Measurements from ENCODE around the gene PPM1L. TPM values are rescaled to one million over a fixed set of nuclear protein-coding genes. Genes with fewer than 3 reads are reported as not detected.

Gene PPM1L
- total RNA-seq, 1 donor from 2014 or later = 30.1 TPM

GRCh38 chr3:160758929-160759577 lies 3.0 kb downstream of the PPM1L start:
- Mint-ChIP-seq H3K27me3 (peaks cover 6% of the 10 kb centered on the region), H3K4me1 (ENCODE audit: low read depth) (peaks cover 25% of the 10 kb centered on the region), H3K4me3 (ENCODE audit: low read depth) (peak overlapping the region; percentile 10), H3K36me3 (ENCODE audit: insufficient read depth) (peaks cover 5% of the 10 kb centered on the region), H3K9me3 (ENCODE audit: low read depth) (no peaks in the 10 kb centered on the region), H3K27ac (no peak overlapping the region)
- no peak for DNase-seq (ENCODE audit: low spot score, unreplicated experiment)
- TF ChIP-seq, protein P1, sequence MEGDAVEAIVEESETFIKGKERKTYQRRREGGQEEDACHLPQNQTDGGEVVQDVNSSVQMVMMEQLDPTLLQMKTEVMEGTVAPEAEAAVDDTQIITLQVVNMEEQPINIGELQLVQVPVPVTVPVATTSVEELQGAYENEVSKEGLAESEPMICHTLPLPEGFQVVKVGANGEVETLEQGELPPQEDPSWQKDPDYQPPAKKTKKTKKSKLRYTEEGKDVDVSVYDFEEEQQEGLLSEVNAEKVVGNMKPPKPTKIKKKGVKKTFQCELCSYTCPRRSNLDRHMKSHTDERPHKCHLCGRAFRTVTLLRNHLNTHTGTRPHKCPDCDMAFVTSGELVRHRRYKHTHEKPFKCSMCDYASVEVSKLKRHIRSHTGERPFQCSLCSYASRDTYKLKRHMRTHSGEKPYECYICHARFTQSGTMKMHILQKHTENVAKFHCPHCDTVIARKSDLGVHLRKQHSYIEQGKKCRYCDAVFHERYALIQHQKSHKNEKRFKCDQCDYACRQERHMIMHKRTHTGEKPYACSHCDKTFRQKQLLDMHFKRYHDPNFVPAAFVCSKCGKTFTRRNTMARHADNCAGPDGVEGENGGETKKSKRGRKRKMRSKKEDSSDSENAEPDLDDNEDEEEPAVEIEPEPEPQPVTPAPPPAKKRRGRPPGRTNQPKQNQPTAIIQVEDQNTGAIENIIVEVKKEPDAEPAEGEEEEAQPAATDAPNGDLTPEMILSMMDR (IDR thresholded peaks at IDR 0.05; ENCODE audit: unreplicated experiment) = no peak

GRCh38 chr3:160763073-160763472 lies 7.0 kb downstream of the PPM1L start:
- Mint-ChIP-seq H3K9me3 (ENCODE audit: low read depth) (no peaks in the 10 kb centered on the region), H3K27me3 (no peaks in the 10 kb centered on the region), H3K4me3 (ENCODE audit: low read depth) (no peak overlapping the region), H3K36me3 (ENCODE audit: insufficient read depth) (peaks cover 5% of the 10 kb centered on the region), H3K4me1 (ENCODE audit: low read depth) (peaks cover 10% of the 10 kb centered on the region), H3K27ac (no peak overlapping the region)
- TF ChIP-seq, protein P1 (IDR thresholded peaks at IDR 0.05; ENCODE audit: unreplicated experiment) = no peak
- DNase-seq (ENCODE audit: low spot score, unreplicated experiment) = no peak

- Mint-ChIP-seq H3K4me1 (ENCODE audit: low read depth) (no peaks in the 10 kb centered on the region), H3K36me3 (ENCODE audit: insufficient read depth) (peaks cover 3% of the 10 kb centered on the region), H3K4me3 (ENCODE audit: low read depth) (no peak overlapping the region), H3K9me3 (ENCODE audit: low read depth) (no peaks in the 10 kb centered on the region), H3K27ac (no peak overlapping the region), H3K27me3 (no peaks in the 10 kb centered on the region)
- TF ChIP-seq, protein P1 (IDR thresholded peaks at IDR 0.05; ENCODE audit: unreplicated experiment) = no peak
- no peak for DNase-seq (ENCODE audit: low spot score, unreplicated experiment)
These were observed 9.2 kb downstream of the PPM1L start for GRCh38 chr3:160765211-160765610.

DNA sequence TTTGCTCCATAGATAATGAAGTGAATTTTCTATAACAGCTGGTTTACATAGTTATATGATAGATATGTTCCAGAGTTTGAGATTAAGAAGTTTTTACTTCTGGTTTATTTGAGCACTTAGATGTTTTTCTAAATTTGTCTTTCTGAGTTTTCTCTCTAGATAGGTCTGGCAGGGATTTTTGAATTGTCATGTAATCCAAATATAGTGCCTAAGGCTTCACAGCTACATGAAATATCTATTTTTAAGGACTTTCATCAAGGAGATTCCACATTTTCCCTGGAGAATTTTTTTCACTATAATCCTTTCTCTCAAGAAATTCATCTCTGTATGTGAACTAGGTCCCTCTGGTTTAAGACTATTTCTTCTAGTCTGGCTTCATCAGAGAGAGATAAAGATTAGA lies 12.0 kb downstream of the PPM1L start:
- no peaks in the 10 kb centered on the region for H3K36me3 Mint-ChIP-seq (ENCODE audit: insufficient read depth)
- no peaks in the 10 kb centered on the region for H3K9me3 Mint-ChIP-seq (ENCODE audit: low read depth)

DNA sequence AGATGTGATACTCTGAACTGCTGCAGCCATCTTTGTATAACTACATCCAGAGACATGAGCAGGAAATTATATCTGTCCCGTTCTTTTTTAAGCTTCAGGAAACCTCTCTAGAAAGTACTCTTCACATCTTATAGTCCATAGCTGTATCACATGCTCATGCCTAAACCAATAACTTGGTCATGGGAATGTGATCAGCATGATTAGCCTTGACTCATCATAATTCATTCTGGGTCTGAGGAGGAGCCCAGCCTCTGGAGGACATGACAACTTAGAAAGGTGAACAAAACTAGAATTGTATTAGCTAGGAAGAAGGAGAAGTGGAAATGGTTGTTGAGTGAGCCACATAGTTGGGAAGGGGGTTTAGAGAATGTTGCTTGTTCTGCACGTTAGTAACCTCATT lies 12.9 kb downstream of the PPM1L start:
- Mint-ChIP-seq H3K4me1 (ENCODE audit: low read depth) (no peaks in the 10 kb centered on the region), H3K9me3 (ENCODE audit: low read depth) (no peaks in the 10 kb centered on the region), H3K4me3 (ENCODE audit: low read depth) (no peak overlapping the region), H3K27ac (no peak overlapping the region), H3K36me3 (ENCODE audit: insufficient read depth) (no peaks in the 10 kb centered on the region), H3K27me3 (no peaks in the 10 kb centered on the region)
- DNase-seq (ENCODE audit: low spot score, unreplicated experiment) = no peak
- TF ChIP-seq, protein P1 (IDR thresholded peaks at IDR 0.05; ENCODE audit: unreplicated experiment) = no peak

More for the DNA sequence above, 12.0 kb downstream of the PPM1L start:
- H3K4me1 Mint-ChIP-seq (ENCODE audit: low read depth) = no peaks in the 10 kb centered on the region
- no peaks in the 10 kb centered on the region for H3K27me3 Mint-ChIP-seq
- DNase-seq (ENCODE audit: low spot score, unreplicated experiment) = no peak
- no peak overlapping the region for H3K4me3 Mint-ChIP-seq (ENCODE audit: low read depth)
- TF ChIP-seq, protein P1 (IDR thresholded peaks at IDR 0.05; ENCODE audit: unreplicated experiment) = no peak
- no peak overlapping the region for H3K27ac Mint-ChIP-seq
